Ovary (tissue), 3 donors: ENCODE measurements around the gene CD93.

Experiments
- EP300 ChIP-seq: sonication (generic); formaldehyde crosslinking; IDR thresholded peaks from one replicate; pipeline ENCODE4 v1.6.1; 2017; ENCODE audit warnings: antibody characterized with exemption
- POLR2A ChIP-seq: fragments of 450-650 bp; IDR thresholded peaks from one replicate; pipeline ENCODE4 v1.6.1; 2017; ENCODE audit warnings: antibody characterized with exemption, mild to moderate bottlenecking, moderate library complexity
- TF ChIP-seq, protein P1 (sequence below), 3 donors: fragments of 450-650 bp in 2 of 3; fragments of 200-600 bp in 1 of 3; IDR thresholded peaks; one replicate each; pipeline versions ENCODE4 v1.5.1 to v1.8.0; 2016 to 2022; ENCODE audit warnings: antibody characterized with exemption in 3 of 3, mild to moderate bottlenecking in 1 of 3
- donor health status: DM: no; HTN: no; CAD: no.

DNA sequence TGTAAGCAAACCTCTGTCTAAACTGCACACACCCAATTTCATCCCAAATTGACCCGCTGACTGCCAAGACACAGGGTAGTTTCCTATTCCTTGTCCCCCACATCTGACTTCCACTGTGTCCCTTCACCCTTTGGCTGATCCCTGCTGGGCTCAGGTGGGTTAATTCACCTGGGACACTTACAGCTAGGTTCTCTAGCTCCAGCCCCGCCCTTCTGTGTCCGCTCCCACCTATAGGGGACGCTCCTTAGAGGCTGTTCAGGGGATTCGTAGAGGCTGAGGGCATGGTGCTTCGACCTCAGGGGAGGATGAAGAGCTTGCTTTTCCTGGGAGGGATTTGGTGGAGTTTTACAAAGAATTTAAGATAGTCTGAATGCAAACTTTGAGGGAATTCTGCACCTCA, 4.0 kb upstream of the CD93 start:
- TF ChIP-seq, protein P1, sequence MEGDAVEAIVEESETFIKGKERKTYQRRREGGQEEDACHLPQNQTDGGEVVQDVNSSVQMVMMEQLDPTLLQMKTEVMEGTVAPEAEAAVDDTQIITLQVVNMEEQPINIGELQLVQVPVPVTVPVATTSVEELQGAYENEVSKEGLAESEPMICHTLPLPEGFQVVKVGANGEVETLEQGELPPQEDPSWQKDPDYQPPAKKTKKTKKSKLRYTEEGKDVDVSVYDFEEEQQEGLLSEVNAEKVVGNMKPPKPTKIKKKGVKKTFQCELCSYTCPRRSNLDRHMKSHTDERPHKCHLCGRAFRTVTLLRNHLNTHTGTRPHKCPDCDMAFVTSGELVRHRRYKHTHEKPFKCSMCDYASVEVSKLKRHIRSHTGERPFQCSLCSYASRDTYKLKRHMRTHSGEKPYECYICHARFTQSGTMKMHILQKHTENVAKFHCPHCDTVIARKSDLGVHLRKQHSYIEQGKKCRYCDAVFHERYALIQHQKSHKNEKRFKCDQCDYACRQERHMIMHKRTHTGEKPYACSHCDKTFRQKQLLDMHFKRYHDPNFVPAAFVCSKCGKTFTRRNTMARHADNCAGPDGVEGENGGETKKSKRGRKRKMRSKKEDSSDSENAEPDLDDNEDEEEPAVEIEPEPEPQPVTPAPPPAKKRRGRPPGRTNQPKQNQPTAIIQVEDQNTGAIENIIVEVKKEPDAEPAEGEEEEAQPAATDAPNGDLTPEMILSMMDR (IDR thresholded peaks at IDR 0.05): no peak
- TF ChIP-seq POLR2A (no peak), EP300 (no peak)
